Kidney epithelial cell (primary cell): Measurements from ENCODE around the gene IL12RB2. TPM values are rescaled to one million over a fixed set of nuclear protein-coding genes. Genes with fewer than 3 reads are reported as not detected.

Experiments used
- DNase-seq: peaks from one replicate; pipeline ENCODE4 v3.0.0-alpha.2; 2010; ENCODE audit warnings: low read depth
- H3K27me3 ChIP-seq: 2 replicates; pipeline ENCODE4 v1.6.0; 2011; ENCODE audit warnings: low read length; ENCODE audit not compliant: control insufficient read depth, insufficient read depth
- H3K36me3 ChIP-seq: 2 replicates; pipeline ENCODE4 v1.5.1; 2011; ENCODE audit warnings: low read length; ENCODE audit not compliant: control insufficient read depth, insufficient read depth
- H3K4me3 ChIP-seq: 2 replicates; pipeline ENCODE4 v1.5.1; 2011; ENCODE audit warnings: low read depth, mild to moderate bottlenecking, control low read depth, low read length
- CTCF ChIP-seq: IDR thresholded peaks from 2 replicates; pipeline ENCODE4 v1.5.1; 2011; ENCODE audit warnings: mild to moderate bottlenecking, moderate library complexity, low read length, control low read depth, inconsistent platforms; ENCODE audit not compliant: insufficient read depth, poor library complexity, severe bottlenecking
- total RNA-seq: library from RNA; depleted of rRNA; stranded (reverse); fragments of >200 nt; gene quantifications from 2 replicates; pipeline ENCODE4 v1.2.3, GENCODE V29; 2015

IL12RB2 gene
- total RNA-seq, 1 donor from 2014 or later = 0.17 TPM

DNA sequence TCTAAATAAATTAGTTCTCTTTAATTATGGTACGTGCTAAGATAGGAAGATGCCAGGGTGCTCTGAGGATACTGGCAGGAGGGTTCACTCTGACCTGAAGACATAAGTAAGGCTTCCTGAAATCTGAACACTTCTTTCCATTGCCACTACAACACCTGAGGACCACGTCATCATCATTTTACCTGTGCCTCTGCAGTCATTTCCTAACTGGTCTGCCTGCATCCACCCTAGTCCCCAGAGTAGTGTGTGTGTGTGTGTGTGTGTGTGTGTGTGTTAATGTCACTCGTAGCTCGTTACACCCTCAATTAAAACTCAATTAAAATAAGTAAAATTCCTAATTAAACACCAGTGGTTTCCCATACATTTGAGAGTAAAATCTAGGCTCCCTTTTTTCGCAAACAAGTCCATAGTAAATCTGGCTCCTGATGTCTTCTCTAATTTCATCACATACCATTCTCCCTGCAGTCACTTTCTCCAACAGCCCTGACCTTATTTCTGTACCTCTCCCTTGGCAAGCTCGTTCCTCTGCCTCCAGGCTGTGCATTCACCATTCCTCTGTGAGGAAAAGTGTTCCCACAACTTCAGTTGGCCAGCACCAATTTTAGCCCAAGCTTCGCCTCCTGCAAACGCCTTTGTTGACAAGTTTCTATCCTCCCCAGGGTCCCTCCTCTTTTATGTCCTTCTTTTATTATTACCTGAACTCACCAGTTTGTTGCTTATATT lies 8.7 kb downstream of the IL12RB2 start:
- Histone ChIP-seq H3K4me3 (no peak overlapping the region), H3K36me3 (no peaks in the 10 kb centered on the region), H3K27me3 (no peaks in the 10 kb centered on the region)
- no peak for TF ChIP-seq CTCF
- no peak for DNase-seq

GRCh38 chr1:67316918-67317317 lies 9.2 kb downstream of the IL12RB2 start:
- no peak for DNase-seq
- no peaks in the 10 kb centered on the region for H3K36me3 ChIP-seq
- no peak overlapping the region for H3K4me3 ChIP-seq
- TF ChIP-seq CTCF = no peak
- no peaks in the 10 kb centered on the region for H3K27me3 ChIP-seq

DNA sequence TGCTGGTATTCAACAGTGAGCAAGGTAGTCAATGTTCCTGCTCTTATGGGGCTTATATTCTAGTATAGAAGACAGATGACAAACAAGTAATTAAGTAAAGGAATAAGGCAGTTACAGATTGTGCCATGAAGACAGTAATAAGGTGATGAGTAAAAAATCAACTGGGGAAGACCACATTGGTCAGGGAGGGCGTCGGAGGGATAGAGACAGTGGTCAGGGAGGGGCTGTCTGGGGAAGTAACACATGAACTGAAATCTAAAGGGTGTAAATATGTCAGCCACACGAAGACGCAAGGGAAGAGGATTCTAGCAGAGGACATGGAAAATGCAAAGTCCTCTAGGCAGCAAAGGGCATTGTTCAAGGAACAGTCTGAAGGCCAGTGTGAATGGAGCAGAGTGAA lies 10.1 kb downstream of the IL12RB2 start:
- no peak for DNase-seq
- Histone ChIP-seq H3K36me3 (no peaks in the 10 kb centered on the region), H3K4me3 (no peak overlapping the region), H3K27me3 (no peaks in the 10 kb centered on the region)
- no peak for TF ChIP-seq CTCF

DNA sequence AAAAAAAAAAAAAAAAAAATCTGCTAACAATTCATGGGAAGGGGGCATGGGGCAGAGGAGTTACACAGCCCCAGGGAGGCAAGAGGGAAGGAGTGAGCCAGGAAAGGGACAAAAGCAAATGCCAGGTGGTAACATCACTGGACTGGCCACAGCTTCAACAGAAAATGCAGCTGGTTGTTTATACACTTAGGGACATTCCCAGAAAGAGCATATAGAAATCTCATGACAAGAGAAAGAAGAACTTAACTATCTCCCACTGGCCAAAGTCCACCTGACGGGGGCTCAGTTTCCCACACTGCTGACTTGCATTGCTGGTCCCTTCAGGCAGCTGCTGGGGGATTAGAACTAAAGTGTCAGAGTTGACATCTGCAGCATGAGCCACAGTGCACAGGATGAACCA lies 14.8 kb downstream of the IL12RB2 start:
- H3K4me3 ChIP-seq = no peak overlapping the region
- no peaks in the 10 kb centered on the region for H3K27me3 ChIP-seq
- DNase-seq = no peak
- H3K36me3 ChIP-seq = no peaks in the 10 kb centered on the region
- TF ChIP-seq CTCF = no peak

- Histone ChIP-seq H3K27me3 (no peaks in the 10 kb centered on the region), H3K4me3 (no peak overlapping the region), H3K36me3 (no peaks in the 10 kb centered on the region)
- DNase-seq = no peak
- TF ChIP-seq CTCF = no peak
Measured at GRCh38 chr1:67323087-67323486, 15.4 kb downstream of the IL12RB2 start.

DNA sequence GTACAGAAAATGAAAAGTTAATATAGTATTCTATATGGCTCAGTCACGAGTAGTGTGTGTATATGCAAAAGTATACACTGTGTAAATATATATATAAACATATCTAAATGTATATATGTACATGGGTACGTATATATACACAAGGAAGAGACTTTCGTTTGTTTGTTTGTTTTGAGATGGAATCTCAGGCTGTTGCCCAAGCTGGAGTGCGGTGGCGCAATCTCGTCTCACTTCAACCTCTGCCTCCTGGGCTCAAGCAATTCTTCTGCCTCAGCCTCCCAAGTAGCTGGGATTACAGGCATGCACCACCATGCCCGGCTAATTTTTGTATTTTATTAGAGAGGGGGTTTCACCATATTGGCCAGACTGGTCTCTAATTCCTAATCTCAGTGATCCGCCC lies 16.4 kb downstream of the IL12RB2 start:
- no peak for DNase-seq

More for the DNA sequence above, 16.4 kb downstream of the IL12RB2 start:
- Histone ChIP-seq H3K36me3 (no peaks in the 10 kb centered on the region), H3K27me3 (no peaks in the 10 kb centered on the region), H3K4me3 (no peak overlapping the region)
- no peak for TF ChIP-seq CTCF
